HCT116 (cell line): ENCODE data around the gene TP53RK. TPM values are rescaled to one million over a fixed set of nuclear protein-coding genes. Genes with fewer than 3 reads are reported as not detected.

Source experiments
- ATAC-seq: fragments of 200-7000 bp; cut with Tn5 transposase; 2 replicates; pipeline ENCODE4 v1.9.1; 2020; ENCODE audit warnings: mild to moderate bottlenecking, moderate library complexity
- BruUV-seq: library from RNA; stranded (reverse); fragments of 400-500 nt; replicated peaks from 2 replicates; lab custom pipeline; 2021; lab: Mats Ljungman, UMichigan
- CTCF ChIA-PET: fragments of 300-600 bp; sonication (Branson Sonifier 250); formaldehyde crosslinking; loops from one replicate; lab custom pipeline; 2021; ENCODE audit warnings: antibody characterized with exemption; lab: Charles Lee
- POLR2A ChIA-PET: fragments of 300-600, 350-600 bp; sonication (Branson Sonifier 250); formaldehyde crosslinking; loops from one replicate; lab custom pipeline; 2021; ENCODE audit warnings: antibody characterized with exemption; lab: Charles Lee
- RAD21 ChIA-PET, 2 experiments: fragments of 300-600 bp; sonication (Branson Sonifier 250); formaldehyde crosslinking; loops; one replicate each; lab custom pipeline; 2023; ENCODE audit warnings: low total read pairs in 2 of 2; ENCODE audit not compliant: uncharacterized antibody in 2 of 2, unreplicated experiment in 2 of 2, low non-redundant PET in 1 of 2; lab: Charles Lee
- DNase-seq: peaks from one replicate; pipeline ENCODE4 v3.0.0-alpha.2; 2010; ENCODE audit warnings: low read depth, low spot score
- H2AFZ ChIP-seq: fragments of 200-600 bp; shearing (Covaris generic), sonication (generic); 2 replicates; pipeline ENCODE4 v1.6.1; 2017; ENCODE audit warnings: low read depth, mixed run types, mixed read lengths, antibody characterized with exemption, low read length; ENCODE audit not compliant: poor library complexity, severe bottlenecking
- H3K27ac ChIP-seq: 2 replicates; pipeline ENCODE4 v1.5.1; 2012; ENCODE audit warnings: low read depth, low read length
- H3K27me3 ChIP-seq: fragments of 200-600 bp; sonication (generic); 2 replicates; pipeline ENCODE4 v1.6.1; 2016; ENCODE audit warnings: mixed run types, low read length, mixed read lengths; ENCODE audit not compliant: insufficient read depth
- H3K36me3 ChIP-seq, 2 experiments: fragments of 200-500 bp in 1 of 2; fragments of 200-600 bp in 1 of 2; sonication (Bioruptor generic) in 1 of 2; sonication (generic) in 1 of 2; 2 replicates each; pipeline versions ENCODE4 v1.5.1 to v1.6.1; 2014 to 2016; ENCODE audit warnings: low read length in 2 of 2, inconsistent platforms in 1 of 2, mixed read lengths in 1 of 2, mixed run types in 1 of 2; ENCODE audit not compliant: insufficient read depth in 2 of 2, control insufficient read depth in 1 of 2
- H3K4me1 ChIP-seq, 2 experiments: fragments of 200-600 bp in 1 of 2; sonication (generic) in 1 of 2; 2 replicates each; pipeline versions ENCODE4 v1.5.1 to v1.6.1; 2012 to 2017; ENCODE audit warnings: low read length in 2 of 2, inconsistent platforms in 1 of 2, mild to moderate bottlenecking in 1 of 2, mixed read lengths in 1 of 2, mixed run types in 1 of 2, moderate library complexity in 1 of 2; ENCODE audit not compliant: insufficient read depth in 2 of 2, control insufficient read depth in 1 of 2
- H3K4me2 ChIP-seq: fragments of 200-600 bp; sonication (generic); 2 replicates; pipeline ENCODE4 v1.6.1; 2017; ENCODE audit warnings: mixed run types, low read length, mixed read lengths
- H3K4me3 ChIP-seq, 2 experiments: fragments of 200-600 bp in 1 of 2; sonication (generic) in 1 of 2; replicated peaks in 1 of 2; 2 replicates each; pipeline ENCODE4 v1.5.1; 2011 to 2016; ENCODE audit warnings: low read length in 2 of 2, control low read depth in 1 of 2, low read depth in 1 of 2, mild to moderate bottlenecking in 1 of 2, mixed read lengths in 1 of 2, mixed run types in 1 of 2
- H3K79me2 ChIP-seq: fragments of 200-600 bp; sonication (generic); 2 replicates; pipeline ENCODE4 v1.6.1; 2017; ENCODE audit warnings: mild to moderate bottlenecking, mixed run types, low read length, moderate library complexity, mixed read lengths; ENCODE audit not compliant: insufficient read depth
- H3K9ac ChIP-seq: fragments of 200-600 bp; sonication (generic); 2 replicates; pipeline ENCODE4 v1.6.1; 2016; ENCODE audit warnings: low read length, mixed read lengths
- H3K9me2 ChIP-seq: fragments of 200-600 bp; sonication (generic), shearing (Covaris generic); 2 replicates; pipeline ENCODE4 v1.6.1; 2017; ENCODE audit warnings: mixed run types, mild to moderate bottlenecking, moderate library complexity; ENCODE audit not compliant: insufficient read depth
- H3K9me3 ChIP-seq, 2 experiments: fragments of 200-500 bp in 1 of 2; fragments of 200-600 bp in 1 of 2; sonication (Bioruptor generic) in 1 of 2; sonication (generic) in 1 of 2; 2 replicates each; pipeline ENCODE4 v1.6.1; 2014 to 2017; ENCODE audit warnings: low read length in 2 of 2, mixed read lengths in 2 of 2, inconsistent platforms in 1 of 2, low read depth in 1 of 2, mild to moderate bottlenecking in 1 of 2, mixed run types in 1 of 2, moderate library complexity in 1 of 2; ENCODE audit not compliant: control insufficient read depth in 1 of 2, insufficient read depth in 1 of 2
- H4K20me1 ChIP-seq: fragments of 200-600 bp; sonication (generic), shearing (Covaris generic); 2 replicates; pipeline ENCODE4 v1.6.1; 2017; ENCODE audit warnings: mixed run types, mild to moderate bottlenecking, moderate library complexity; ENCODE audit not compliant: insufficient read depth
- JUND ChIP-seq: IDR thresholded peaks from 2 replicates; pipeline ENCODE4 v1.6.1; 2012
- POLR2A ChIP-seq: IDR thresholded peaks from 2 replicates; pipeline ENCODE4 v1.7.0; 2011; ENCODE audit warnings: borderline replicate concordance; ENCODE audit not compliant: insufficient read depth, insufficient read length; ENCODE audit errors: extremely low read depth
- POLR2AphosphoS5 ChIP-seq: IDR thresholded peaks from 2 replicates; pipeline ENCODE4 v1.6.1; 2011; ENCODE audit warnings: mild to moderate bottlenecking, low read depth, low read length, moderate library complexity
- RAD21 ChIP-seq: IDR thresholded peaks from 2 replicates; pipeline ENCODE4 v1.6.1; 2012; ENCODE audit warnings: low read depth, mild to moderate bottlenecking
- SIN3A ChIP-seq: IDR thresholded peaks from 2 replicates; pipeline ENCODE4 v1.6.1; 2012; ENCODE audit warnings: low read depth
- SP1 ChIP-seq: IDR thresholded peaks from 2 replicates; pipeline ENCODE4 v1.6.1; 2012; ENCODE audit warnings: low read depth
- SRF ChIP-seq: IDR thresholded peaks from 2 replicates; pipeline ENCODE4 v1.6.1; 2012; ENCODE audit warnings: low read depth
- YY1 ChIP-seq: IDR thresholded peaks from 2 replicates; pipeline ENCODE4 v1.6.1; 2011; ENCODE audit warnings: low read length, low read depth, moderate library complexity, mild to moderate bottlenecking; ENCODE audit not compliant: insufficient replicate concordance; ENCODE audit errors: extremely low read depth
- intact Hi-C: fragments of 100-400 bp; cut with micrococcal nuclease; formaldehyde crosslinking; loops from 2 replicates; pipeline ENCODE4 v1.10.0; 2022
- total RNA-seq: library from RNA; stranded (reverse); gene quantifications from one replicate; pipeline ENCODE4 v1.2.1, GENCODE V29; 2021; ENCODE audit not compliant: unreplicated experiment
- TF ChIP-seq, protein P1 (sequence below): IDR thresholded peaks from 2 replicates; pipeline ENCODE4 v1.6.1; 2012
- TF ChIP-seq, protein P2 (sequence below): IDR thresholded peaks from 2 replicates; pipeline ENCODE4 v1.6.1; 2011; ENCODE audit warnings: mild to moderate bottlenecking, low read length, moderate library complexity; ENCODE audit not compliant: insufficient replicate concordance; ENCODE audit errors: extremely low read depth
- TF ChIP-seq, protein P3 (sequence below), 3 experiments: fragments of 200-600 bp in 1 of 3; sonication (generic) in 1 of 3; IDR thresholded peaks in 2 of 3; conservative IDR thresholded peaks in 1 of 3; 2 replicates each; pipeline ENCODE4 v1.5.1; 2012 to 2017; ENCODE audit warnings: low read depth in 2 of 3, low read length in 2 of 3, antibody characterized with exemption in 1 of 3, borderline replicate concordance in 1 of 3, control low read depth in 1 of 3, mild to moderate bottlenecking in 1 of 3, mixed read lengths in 1 of 3, mixed run types in 1 of 3, moderate library complexity in 1 of 3; ENCODE audit not compliant: insufficient read depth in 1 of 3
- TF ChIP-seq, protein P4 (sequence below): IDR thresholded peaks from 2 replicates; pipeline ENCODE4 v1.6.1; 2012; ENCODE audit warnings: low read depth

The TP53RK gene
- total RNA-seq, 1 experiment from 2014 or later, result 9.2 TPM

DNA sequence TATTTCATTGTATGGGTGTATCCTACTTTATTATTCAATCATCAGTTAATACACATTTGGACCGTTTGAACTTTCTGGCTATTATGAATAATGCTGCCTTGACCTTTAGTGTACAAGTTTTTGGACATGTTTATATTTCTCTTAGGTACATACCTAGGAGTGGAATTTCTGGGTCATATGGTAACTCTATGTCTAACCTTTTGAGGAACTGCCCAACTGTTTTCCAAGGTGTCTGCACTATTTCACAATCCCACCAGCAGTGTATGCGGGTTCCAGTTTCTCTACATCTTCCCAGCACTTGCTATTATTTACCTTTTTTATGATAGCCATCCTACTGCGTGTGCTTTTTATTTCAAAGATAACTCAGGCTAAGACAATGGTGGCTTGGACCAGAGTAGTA lies 23.6 kb downstream of the TP53RK start:
- Histone ChIP-seq H3K9ac (no peak overlapping the region), H3K36me3 (no peaks in the 10 kb centered on the region), H3K9me3 (peaks cover 0 to 3% of the 10 kb centered on the region in 2 experiments; a peak in 1 of 4 replicates), H4K20me1 (no peaks in the 10 kb centered on the region)
- CTCF ChIA-PET, result no interaction called here
- DNase-seq (no peak), ATAC-seq (no peak)
- RAD21 ChIA-PET, result no interaction called here
- POLR2A ChIA-PET, result no interaction called here
- intact Hi-C loops, result no loop called here
- TF ChIP-seq JUND (no peak), SIN3A (no peak), RAD21 (no peak), YY1 (no peak)
- TF ChIP-seq, protein P1, sequence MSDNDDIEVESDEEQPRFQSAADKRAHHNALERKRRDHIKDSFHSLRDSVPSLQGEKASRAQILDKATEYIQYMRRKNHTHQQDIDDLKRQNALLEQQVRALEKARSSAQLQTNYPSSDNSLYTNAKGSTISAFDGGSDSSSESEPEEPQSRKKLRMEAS, result no peak
- TF ChIP-seq, protein P2, sequence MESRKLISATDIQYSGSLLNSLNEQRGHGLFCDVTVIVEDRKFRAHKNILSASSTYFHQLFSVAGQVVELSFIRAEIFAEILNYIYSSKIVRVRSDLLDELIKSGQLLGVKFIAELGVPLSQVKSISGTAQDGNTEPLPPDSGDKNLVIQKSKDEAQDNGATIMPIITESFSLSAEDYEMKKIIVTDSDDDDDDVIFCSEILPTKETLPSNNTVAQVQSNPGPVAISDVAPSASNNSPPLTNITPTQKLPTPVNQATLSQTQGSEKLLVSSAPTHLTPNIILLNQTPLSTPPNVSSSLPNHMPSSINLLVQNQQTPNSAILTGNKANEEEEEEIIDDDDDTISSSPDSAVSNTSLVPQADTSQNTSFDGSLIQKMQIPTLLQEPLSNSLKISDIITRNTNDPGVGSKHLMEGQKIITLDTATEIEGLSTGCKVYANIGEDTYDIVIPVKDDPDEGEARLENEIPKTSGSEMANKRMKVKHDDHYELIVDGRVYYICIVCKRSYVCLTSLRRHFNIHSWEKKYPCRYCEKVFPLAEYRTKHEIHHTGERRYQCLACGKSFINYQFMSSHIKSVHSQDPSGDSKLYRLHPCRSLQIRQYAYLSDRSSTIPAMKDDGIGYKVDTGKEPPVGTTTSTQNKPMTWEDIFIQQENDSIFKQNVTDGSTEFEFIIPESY, result no peak
- TF ChIP-seq, all 23 proteins: peak for 0
- no peak overlapping the region for H2AFZ ChIP-seq
- H3K79me2 ChIP-seq, result no peaks in the 10 kb centered on the region
- 0 out of 2 replicates have a peak, but pooled peaks cover 5% of the 10 kb centered on the region for H3K27me3 ChIP-seq
- no peak overlapping the region for H3K27ac ChIP-seq
- H3K9me2 ChIP-seq, result no peaks in the 10 kb centered on the region
- no peak overlapping the region for H3K4me2 ChIP-seq
- BruUV-seq, result no TSS peak
- no peak overlapping the region for H3K4me3 ChIP-seq
- H3K4me1 ChIP-seq, result no peaks in the 10 kb centered on the region

DNA sequence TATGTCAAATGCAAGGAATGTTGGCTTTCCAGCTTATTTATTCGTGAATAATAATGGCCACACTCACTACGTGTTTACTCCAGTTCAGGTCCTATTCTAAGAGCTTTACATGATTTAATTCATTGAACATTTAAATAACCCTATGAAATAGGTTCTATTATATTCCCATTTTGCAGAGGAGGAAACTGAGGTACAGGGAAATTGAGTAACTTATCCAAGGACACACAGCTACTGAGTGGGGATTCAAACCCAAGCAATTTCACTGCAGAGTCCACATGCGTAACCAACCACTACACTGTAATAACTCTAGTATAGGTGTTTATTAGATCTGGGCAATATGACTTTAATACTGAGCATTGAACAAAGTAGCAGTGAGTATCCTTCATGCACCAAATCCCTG lies 25.7 kb downstream of the TP53RK start:
- intact Hi-C loops, result no loop called here
- no peaks in the 10 kb centered on the region for H3K36me3 ChIP-seq
- no peak overlapping the region for H3K9ac ChIP-seq
- no TSS peak for BruUV-seq
- H3K9me2 ChIP-seq, result no peaks in the 10 kb centered on the region
- POLR2A ChIA-PET, result no interaction called here
- 0 out of 2 replicates have a peak, but pooled peaks cover 5% of the 10 kb centered on the region for H3K27me3 ChIP-seq
- no peaks in the 10 kb centered on the region for H3K79me2 ChIP-seq
- H3K4me1 ChIP-seq, result no peaks in the 10 kb centered on the region
- H3K27ac ChIP-seq, result no peak overlapping the region
- peaks cover 0 to 8% of the 10 kb centered on the region in 2 experiments; a peak in 1 of 4 replicates for H3K9me3 ChIP-seq
- no peak overlapping the region for H2AFZ ChIP-seq
- DNase-seq, result no peak
- H3K4me2 ChIP-seq, result no peak overlapping the region
- CTCF ChIA-PET, result interaction anchor here (0.6 to 0.8 kb wide), 2 partner anchors 17 kb away, joined by 3 read pairs; no protein-coding TSS in a partner anchor
- no peak for ATAC-seq
- H3K4me3 ChIP-seq, result no peak overlapping the region
- H4K20me1 ChIP-seq, result no peaks in the 10 kb centered on the region
- RAD21 ChIA-PET, result no interaction called here
- no peak for TF ChIP-seq POLR2A
- no peak for TF ChIP-seq SP1
- TF ChIP-seq JUND, result no peak
- TF ChIP-seq, protein P3, sequence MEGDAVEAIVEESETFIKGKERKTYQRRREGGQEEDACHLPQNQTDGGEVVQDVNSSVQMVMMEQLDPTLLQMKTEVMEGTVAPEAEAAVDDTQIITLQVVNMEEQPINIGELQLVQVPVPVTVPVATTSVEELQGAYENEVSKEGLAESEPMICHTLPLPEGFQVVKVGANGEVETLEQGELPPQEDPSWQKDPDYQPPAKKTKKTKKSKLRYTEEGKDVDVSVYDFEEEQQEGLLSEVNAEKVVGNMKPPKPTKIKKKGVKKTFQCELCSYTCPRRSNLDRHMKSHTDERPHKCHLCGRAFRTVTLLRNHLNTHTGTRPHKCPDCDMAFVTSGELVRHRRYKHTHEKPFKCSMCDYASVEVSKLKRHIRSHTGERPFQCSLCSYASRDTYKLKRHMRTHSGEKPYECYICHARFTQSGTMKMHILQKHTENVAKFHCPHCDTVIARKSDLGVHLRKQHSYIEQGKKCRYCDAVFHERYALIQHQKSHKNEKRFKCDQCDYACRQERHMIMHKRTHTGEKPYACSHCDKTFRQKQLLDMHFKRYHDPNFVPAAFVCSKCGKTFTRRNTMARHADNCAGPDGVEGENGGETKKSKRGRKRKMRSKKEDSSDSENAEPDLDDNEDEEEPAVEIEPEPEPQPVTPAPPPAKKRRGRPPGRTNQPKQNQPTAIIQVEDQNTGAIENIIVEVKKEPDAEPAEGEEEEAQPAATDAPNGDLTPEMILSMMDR (IDR thresholded peaks at IDR 0.05 in 2 of 3, conservative IDR thresholded peaks at IDR 0.05 in 1 of 3; ENCODE audit: borderline replicate concordance in 1 of 3, insufficient read depth in 1 of 3, low read depth in 2 of 3, low read length in 2 of 3), result no peak
- TF ChIP-seq SRF, result no peak
- TF ChIP-seq, protein P4, sequence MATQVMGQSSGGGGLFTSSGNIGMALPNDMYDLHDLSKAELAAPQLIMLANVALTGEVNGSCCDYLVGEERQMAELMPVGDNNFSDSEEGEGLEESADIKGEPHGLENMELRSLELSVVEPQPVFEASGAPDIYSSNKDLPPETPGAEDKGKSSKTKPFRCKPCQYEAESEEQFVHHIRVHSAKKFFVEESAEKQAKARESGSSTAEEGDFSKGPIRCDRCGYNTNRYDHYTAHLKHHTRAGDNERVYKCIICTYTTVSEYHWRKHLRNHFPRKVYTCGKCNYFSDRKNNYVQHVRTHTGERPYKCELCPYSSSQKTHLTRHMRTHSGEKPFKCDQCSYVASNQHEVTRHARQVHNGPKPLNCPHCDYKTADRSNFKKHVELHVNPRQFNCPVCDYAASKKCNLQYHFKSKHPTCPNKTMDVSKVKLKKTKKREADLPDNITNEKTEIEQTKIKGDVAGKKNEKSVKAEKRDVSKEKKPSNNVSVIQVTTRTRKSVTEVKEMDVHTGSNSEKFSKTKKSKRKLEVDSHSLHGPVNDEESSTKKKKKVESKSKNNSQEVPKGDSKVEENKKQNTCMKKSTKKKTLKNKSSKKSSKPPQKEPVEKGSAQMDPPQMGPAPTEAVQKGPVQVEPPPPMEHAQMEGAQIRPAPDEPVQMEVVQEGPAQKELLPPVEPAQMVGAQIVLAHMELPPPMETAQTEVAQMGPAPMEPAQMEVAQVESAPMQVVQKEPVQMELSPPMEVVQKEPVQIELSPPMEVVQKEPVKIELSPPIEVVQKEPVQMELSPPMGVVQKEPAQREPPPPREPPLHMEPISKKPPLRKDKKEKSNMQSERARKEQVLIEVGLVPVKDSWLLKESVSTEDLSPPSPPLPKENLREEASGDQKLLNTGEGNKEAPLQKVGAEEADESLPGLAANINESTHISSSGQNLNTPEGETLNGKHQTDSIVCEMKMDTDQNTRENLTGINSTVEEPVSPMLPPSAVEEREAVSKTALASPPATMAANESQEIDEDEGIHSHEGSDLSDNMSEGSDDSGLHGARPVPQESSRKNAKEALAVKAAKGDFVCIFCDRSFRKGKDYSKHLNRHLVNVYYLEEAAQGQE, result no peak
- TF ChIP-seq POLR2AphosphoS5, result no peak
